Testis (tissue), 3 donors: ENCODE data around the gene ARF1. TPM values are rescaled to one million over a fixed set of nuclear protein-coding genes. Genes with fewer than 3 reads are reported as not detected.

Source experiments
- DNase-seq: peaks from one replicate; pipeline ENCODE4 v3.0.0-alpha.2; 2019
- H3K27ac ChIP-seq, 2 donors: fragments of 200-600 bp; sonication (generic); one replicate each; pipeline ENCODE4 v1.5.1; 2019
- H3K27me3 ChIP-seq: fragments of 200-600 bp; sonication (generic); one replicate; pipeline ENCODE4 v1.5.1; 2019
- H3K36me3 ChIP-seq: fragments of 200-600 bp; sonication (generic); one replicate; pipeline ENCODE4 v1.5.1; 2017; ENCODE audit warnings: low read depth; ENCODE audit errors: missing control alignments
- H3K4me1 ChIP-seq: fragments of 200-600 bp; sonication (generic); one replicate; pipeline ENCODE4 v1.5.1; 2019
- H3K4me3 ChIP-seq, 2 donors: fragments of 200-600 bp; sonication (generic); one replicate each; pipeline ENCODE4 v1.5.1; 2017 to 2019
- H3K9me3 ChIP-seq: fragments of 200-600 bp; sonication (generic); one replicate; pipeline ENCODE4 v1.5.1; 2017
- POLR2A ChIP-seq: fragments of 450-650 bp; IDR thresholded peaks from one replicate; pipeline ENCODE4 v1.6.1; 2017; ENCODE audit warnings: antibody characterized with exemption, mild to moderate bottlenecking, moderate library complexity
- WGBS, 2 donors: methylation state at CpG; one replicate each; pipeline ENCODE4 v1.1.5; 2018; 5-methylcytosine and 5-hydroxymethylcytosine counted together
- intact Hi-C: fragments of 100-400 bp; cut with DNase I; formaldehyde crosslinking; loops from one replicate; pipeline ENCODE4 v1.15.1; 2023; ENCODE audit warnings: low total_unique reads
- polyA plus RNA-seq: library from polyadenylated mRNA; stranded (reverse); fragments of 350-450 nt; fragmentation: Illumina TruSeq; extraction: RNeasy Lipid Tissue Mini Kit (QIAGEN cat#74804); gene quantifications from one replicate; pipeline ENCODE4 v1.2.3, GENCODE V29; 2014; ENCODE audit warnings: low read depth, low replicate concordance; ENCODE audit not compliant: insufficient read depth
- total RNA-seq, 2 donors: library from RNA; depleted of rRNA; stranded (reverse); fragments of >200 nt; gene quantifications; one replicate each; pipeline ENCODE4 v1.2.3, GENCODE V29; 2016
- TF ChIP-seq, protein P1 (sequence below), 3 experiments: fragments of 450-650 bp in 2 of 3; fragments of 200-600 bp in 1 of 3; sonication (generic) in 1 of 3; IDR thresholded peaks; one replicate each; pipeline ENCODE4 v1.5.1; 2016 to 2019; ENCODE audit warnings: antibody characterized with exemption in 3 of 3, mild to moderate bottlenecking in 2 of 3, moderate library complexity in 1 of 3

ARF1 gene
- total and polyA plus RNA-seq, 3 donors from 2014 or later, result 426 to 637 (median 488) TPM

DNA sequence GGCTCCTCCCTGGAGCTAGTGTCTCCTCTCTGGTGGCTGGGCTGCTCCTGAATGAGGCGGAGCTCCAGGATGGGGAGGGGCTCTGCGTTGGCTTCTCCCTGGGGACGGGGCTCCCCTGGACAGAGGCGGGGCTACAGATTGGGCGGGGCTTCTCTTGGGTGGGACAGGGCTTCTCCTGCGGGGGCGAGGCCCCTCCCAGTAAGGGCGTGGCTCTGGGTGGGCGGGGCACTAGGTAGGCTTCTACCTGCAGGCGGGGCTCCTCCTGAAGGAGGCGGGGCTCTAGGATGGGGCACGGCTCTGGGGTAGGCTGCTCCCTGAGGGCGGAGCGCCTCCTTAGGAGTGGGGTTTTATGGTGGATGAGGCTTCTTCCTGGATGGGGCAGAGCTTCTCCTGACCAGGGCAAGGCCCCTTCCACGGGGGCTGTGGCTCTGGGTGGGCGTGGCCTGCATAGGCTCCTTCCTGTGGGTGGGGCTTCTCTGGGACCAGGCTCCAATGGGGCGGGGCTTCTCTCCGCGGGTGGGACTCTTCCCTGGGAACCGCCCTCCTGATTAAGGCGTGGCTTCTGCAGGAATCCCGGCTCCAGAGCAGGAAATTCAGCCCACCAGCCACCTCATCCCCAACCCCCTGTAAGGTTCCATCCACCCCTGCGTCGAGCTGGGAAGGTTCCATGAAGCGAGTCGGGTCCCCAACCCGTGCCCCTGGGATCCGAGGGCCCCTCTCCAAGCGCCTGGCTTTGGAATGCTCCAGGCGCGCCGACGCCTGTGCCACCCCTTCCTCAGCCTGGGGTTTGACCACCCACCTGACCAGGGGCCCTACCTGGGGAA is 22.7 kb upstream of the ARF1 start:
- Histone ChIP-seq H3K36me3 (no peaks in the 10 kb centered on the region), H3K4me1 (peaks cover 2% of the 10 kb centered on the region), H3K9me3 (no peaks in the 10 kb centered on the region), H3K27ac (no peak overlapping the region), H3K4me3 (peak overlapping the region; percentile 22), H3K27me3 (no peaks in the 10 kb centered on the region)
- TF ChIP-seq, protein P1, sequence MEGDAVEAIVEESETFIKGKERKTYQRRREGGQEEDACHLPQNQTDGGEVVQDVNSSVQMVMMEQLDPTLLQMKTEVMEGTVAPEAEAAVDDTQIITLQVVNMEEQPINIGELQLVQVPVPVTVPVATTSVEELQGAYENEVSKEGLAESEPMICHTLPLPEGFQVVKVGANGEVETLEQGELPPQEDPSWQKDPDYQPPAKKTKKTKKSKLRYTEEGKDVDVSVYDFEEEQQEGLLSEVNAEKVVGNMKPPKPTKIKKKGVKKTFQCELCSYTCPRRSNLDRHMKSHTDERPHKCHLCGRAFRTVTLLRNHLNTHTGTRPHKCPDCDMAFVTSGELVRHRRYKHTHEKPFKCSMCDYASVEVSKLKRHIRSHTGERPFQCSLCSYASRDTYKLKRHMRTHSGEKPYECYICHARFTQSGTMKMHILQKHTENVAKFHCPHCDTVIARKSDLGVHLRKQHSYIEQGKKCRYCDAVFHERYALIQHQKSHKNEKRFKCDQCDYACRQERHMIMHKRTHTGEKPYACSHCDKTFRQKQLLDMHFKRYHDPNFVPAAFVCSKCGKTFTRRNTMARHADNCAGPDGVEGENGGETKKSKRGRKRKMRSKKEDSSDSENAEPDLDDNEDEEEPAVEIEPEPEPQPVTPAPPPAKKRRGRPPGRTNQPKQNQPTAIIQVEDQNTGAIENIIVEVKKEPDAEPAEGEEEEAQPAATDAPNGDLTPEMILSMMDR (IDR thresholded peaks at IDR 0.05), result no peak
- no peak for TF ChIP-seq POLR2A
- WGBS, 2 donors, result 1 to 6% methylated on average over 9 to 29 of the region's 33 CpGs
- intact Hi-C loops, result no loop called here
- peak; percentile 77 for DNase-seq

DNA sequence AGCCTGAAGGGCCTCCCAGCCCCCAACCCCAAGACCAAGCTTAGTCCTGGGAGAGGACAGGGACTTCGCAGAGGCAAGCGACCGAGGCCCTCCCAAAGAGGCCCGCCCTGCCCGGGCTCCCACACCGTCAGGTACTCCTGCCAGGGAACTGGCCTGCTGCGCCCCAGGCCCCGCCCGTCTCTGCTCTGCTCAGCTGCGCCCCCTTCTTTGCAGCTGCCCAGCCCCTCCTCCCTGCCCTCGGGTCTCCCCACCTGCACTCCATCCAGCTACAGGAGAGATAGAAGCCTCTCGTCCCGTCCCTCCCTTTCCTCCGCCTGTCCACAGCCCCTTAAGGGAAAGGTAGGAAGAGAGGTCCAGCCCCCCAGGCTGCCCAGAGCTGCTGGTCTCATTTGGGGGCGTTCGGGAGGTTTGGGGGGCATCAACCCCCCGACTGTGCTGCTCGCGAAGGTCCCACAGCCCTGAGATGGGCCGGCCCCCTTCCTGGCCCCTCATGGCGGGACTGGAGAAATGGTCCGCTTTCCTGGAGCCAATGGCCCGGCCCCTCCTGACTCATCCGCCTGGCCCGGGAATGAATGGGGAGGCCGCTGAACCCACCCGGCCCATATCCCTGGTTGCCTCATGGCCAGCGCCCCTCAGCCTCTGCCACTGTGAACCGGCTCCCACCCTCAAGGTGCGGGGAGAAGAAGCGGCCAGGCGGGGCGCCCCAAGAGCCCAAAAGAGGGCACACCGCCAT is 21.9 kb upstream of the ARF1 start:
- TF ChIP-seq POLR2A, result no peak
- TF ChIP-seq, protein P1 (IDR thresholded peaks at IDR 0.05), result no peak
- H3K36me3 ChIP-seq, result no peaks in the 10 kb centered on the region
- no peaks in the 10 kb centered on the region for H3K27me3 ChIP-seq
- peaks cover 2% of the 10 kb centered on the region for H3K4me1 ChIP-seq
- H3K4me3 ChIP-seq, result peak overlapping the region in 1 of 2 donors; percentile 22
- intact Hi-C loops, result no loop called here
- no peak for DNase-seq
- H3K27ac ChIP-seq, result no peak overlapping the region
- 9 to 19% methylated on average over 7 to 34 of the region's 34 CpGs for whole genome bisulfite sequencing, 2 donors
- no peaks in the 10 kb centered on the region for H3K9me3 ChIP-seq

DNA sequence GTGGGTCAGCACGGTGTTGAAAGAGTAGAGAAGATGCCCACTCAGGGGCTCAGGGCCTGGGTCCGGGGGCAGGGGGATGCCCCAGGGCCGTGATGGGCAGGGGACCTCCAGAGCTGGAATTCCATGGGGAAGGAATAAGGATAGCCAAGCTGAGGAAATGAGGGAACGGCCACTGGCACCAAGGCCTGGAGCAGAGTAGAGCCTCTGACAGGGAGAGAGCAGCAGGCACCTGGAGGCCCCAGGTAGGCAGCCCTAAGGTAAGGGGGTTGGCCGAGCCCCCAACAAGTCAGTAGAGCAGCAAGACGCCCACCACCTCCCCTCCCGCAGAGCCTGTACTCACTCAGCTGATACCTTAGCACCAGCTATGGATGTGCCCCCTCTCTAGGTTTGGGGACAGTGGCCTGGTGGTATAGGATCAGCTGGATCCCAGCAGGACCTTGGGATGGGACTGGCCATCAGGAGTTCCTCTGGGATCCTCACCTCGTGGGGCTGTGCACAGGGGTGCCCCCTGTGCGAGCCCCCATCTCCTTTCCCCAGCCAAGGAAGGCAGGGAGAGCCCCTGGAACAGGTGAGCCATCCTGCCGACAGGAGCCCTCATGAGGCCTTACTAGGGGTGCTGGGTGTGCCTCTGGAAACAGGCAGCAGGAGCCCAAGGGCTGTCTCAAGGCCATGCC is 21.0 kb upstream of the ARF1 start:
- Histone ChIP-seq H3K36me3 (no peaks in the 10 kb centered on the region), H3K27me3 (no peaks in the 10 kb centered on the region), H3K4me3 (no peak overlapping the region), H3K27ac (no peak overlapping the region), H3K4me1 (peaks cover 2% of the 10 kb centered on the region), H3K9me3 (no peaks in the 10 kb centered on the region)
- no peak for TF ChIP-seq POLR2A
- TF ChIP-seq, protein P1 (IDR thresholded peaks at IDR 0.05), result no peak
- 63 to 82% methylated on average over 7 to 10 of the region's 10 CpGs for WGBS, 2 donors
- intact Hi-C loops, result no loop called here
- DNase-seq, result no peak

DNA sequence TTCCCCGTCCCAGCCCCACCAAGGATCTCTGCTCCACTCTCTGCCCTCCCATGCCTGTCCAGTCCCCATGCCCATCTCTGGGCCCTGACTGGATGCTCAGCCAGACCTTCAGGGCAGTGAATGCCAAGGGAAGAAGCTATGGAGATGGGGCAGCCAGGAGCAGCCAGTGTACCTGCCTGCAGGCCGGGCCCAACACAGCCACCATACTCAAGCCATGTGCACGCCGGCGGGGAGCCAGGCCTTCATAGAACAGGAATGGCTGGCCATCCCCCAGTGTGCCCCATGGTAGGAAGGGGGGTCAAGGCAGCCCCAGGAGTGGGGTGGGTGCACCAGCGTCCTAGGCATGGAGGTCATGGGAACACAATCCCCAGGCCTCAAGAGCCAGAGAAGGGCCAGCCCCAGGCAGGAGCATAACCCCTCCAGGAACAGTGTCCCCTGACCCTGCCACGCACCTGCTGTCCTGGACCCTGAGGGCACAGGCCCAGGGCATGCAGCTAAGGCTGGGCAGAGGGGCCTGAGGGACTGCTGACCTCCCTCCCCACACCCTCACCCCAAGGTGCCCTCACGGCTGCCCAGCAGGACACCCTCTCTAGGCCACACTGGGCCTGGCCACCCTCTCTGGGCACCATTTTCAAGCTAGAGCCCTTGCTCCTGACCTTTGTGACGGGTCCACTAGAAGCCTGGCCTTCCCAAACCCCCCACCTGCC is 20.3 kb upstream of the ARF1 start:
- Histone ChIP-seq H3K9me3 (no peaks in the 10 kb centered on the region), H3K36me3 (no peaks in the 10 kb centered on the region), H3K27me3 (no peaks in the 10 kb centered on the region), H3K4me3 (no peak overlapping the region), H3K27ac (no peak overlapping the region), H3K4me1 (peaks cover 2% of the 10 kb centered on the region)
- DNase-seq, result no peak
- intact Hi-C loops, result no loop called here
- 92 to 94% methylated on average over 6 to 9 of the region's 9 CpGs for whole genome bisulfite sequencing, 2 donors
- no peak for TF ChIP-seq POLR2A
- TF ChIP-seq, protein P1 (IDR thresholded peaks at IDR 0.05), result no peak
